ENCODE measurements around the gene RAB11B. TPM values are rescaled to one million over a fixed set of nuclear protein-coding genes. Genes with fewer than 3 reads are reported as not detected.

The RAB11B gene
- total and polyA plus RNA-seq, 2 of the 13 experiments (the other 11 are each of a cell fraction or from before 2014, with no cell fraction given), result 6.0 to 28.4 TPM

- TF ChIP-seq HMGXB4 (CRISPR knock-in tag; IDR thresholded peaks at IDR 0.05; ENCODE audit: borderline replicate concordance in 1 of 2, low read depth in 1 of 2) (peak; percentile 47 to 72; a peak in 3 of 4 replicates), ZNF205 (CRISPR knock-in tag; IDR thresholded peaks at IDR 0.05) (peak; percentile 91), ZNF792 (CRISPR knock-in tag; IDR thresholded peaks at IDR 0.05) (no peak), HNF1B (CRISPR knock-in tag; IDR thresholded peaks at IDR 0.05) (peak; percentile 76), ZNF629 (CRISPR knock-in tag; conservative IDR thresholded peaks at IDR 0.05) (0 out of 2 replicates have a peak, but pooled peaks have one; percentile 13), NFKB2 (CRISPR knock-in tag; IDR thresholded peaks at IDR 0.05; ENCODE audit: borderline replicate concordance) (0 out of 2 replicates have a peak, but pooled peaks have one; percentile 41), ZFY (CRISPR knock-in tag; IDR thresholded peaks at IDR 0.05) (0 out of 2 replicates have a peak, but pooled peaks have one; percentile 3), ZNF790 (CRISPR knock-in tag; IDR thresholded peaks at IDR 0.05; ENCODE audit: borderline replicate concordance) (peak; percentile 52; the same call in 1 of the 2 replicates), HNRNPK (IDR thresholded peaks at IDR 0.05; ENCODE audit: low read depth, low read length, poor library complexity, severe bottlenecking) (peak; percentile 27), ZNF281 (CRISPR knock-in tag; IDR thresholded peaks at IDR 0.05; ENCODE audit: borderline replicate concordance) (peak; percentile 60), HOXA3 (CRISPR knock-in tag; IDR thresholded peaks at IDR 0.05) (peak; percentile 41; the same call in 1 of the 2 replicates), FOXP4 (CRISPR knock-in tag; IDR thresholded peaks at IDR 0.05) (peak; percentile 29; the same call in 1 of the 2 replicates), ZNF160 (CRISPR knock-in tag; IDR thresholded peaks at IDR 0.05) (0 out of 2 replicates have a peak, but pooled peaks have one; percentile 26), DRAP1 (CRISPR knock-in tag; IDR thresholded peaks at IDR 0.05) (peak; percentile 96), RBM22 (optimal IDR thresholded peaks at IDR 0.05; ENCODE audit: low read length) (peak; percentile 34), POLR2G (IDR thresholded peaks at IDR 0.05; ENCODE audit: low read depth, low read length) (peak; percentile 82), RARG (CRISPR knock-in tag; IDR thresholded peaks at IDR 0.05; ENCODE audit: low read depth) (0 out of 2 replicates have a peak, but pooled peaks have one; percentile 49), ARNTL (CRISPR knock-in tag; IDR thresholded peaks at IDR 0.05) (peak; percentile 40; the same call in 1 of the 2 replicates)
Measured at GRCh38 chr19:8363803-8364771, 26.1 kb upstream of the RAB11B start, which contains the start of gene ANGPTL4 (continued).
